22Rv1 (cell line): Measurements from ENCODE around the gene EXOC1.

Source experiments
- H3K27ac ChIP-seq: fragments of 450-650 bp; 2 replicates; pipeline ENCODE4 v1.5.1; 2017
- CTCF ChIP-seq: fragments of 450-650 bp; IDR thresholded peaks from 2 replicates; pipeline ENCODE4 v1.5.1; 2017; ENCODE audit warnings: mild to moderate bottlenecking
- ZFX ChIP-seq: fragments of 450-650 bp; IDR thresholded peaks from 2 replicates; pipeline ENCODE4 v1.6.1; 2017; ENCODE audit warnings: antibody characterized with exemption, borderline replicate concordance

The EXOC1 gene

GRCh38 chr4:55820279-55820678 is 33.2 kb upstream of the EXOC1 start:
- no peak overlapping the region for H3K27ac ChIP-seq
- TF ChIP-seq CTCF (no peak), ZFX (no peak)

- TF ChIP-seq CTCF (no peak), ZFX (no peak)
- H3K27ac ChIP-seq, result no peak overlapping the region
Observed at GRCh38 chr4:55822329-55822728, 31.1 kb upstream of the EXOC1 start.

DNA sequence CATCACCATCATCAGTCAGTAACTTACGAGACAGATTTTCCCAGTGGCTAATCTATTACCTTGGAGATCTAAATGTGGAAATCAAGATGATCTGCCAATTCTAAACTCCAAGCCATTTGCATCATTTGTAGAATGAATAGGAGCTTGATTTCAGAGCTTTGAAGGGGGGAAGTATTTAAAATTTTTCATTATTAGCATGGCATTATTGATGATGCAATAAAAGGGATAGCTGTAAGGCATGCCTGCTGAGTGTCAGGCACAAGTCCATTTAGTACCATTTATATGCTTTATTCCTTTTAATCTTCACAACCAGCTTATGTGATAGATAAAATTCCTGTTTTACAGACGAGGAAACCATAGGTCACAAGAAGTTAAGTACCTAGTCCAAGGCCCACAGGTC is 28.6 kb upstream of the EXOC1 start:
- no peak for TF ChIP-seq CTCF
- no peak for TF ChIP-seq ZFX
- H3K27ac ChIP-seq, result no peak overlapping the region

DNA sequence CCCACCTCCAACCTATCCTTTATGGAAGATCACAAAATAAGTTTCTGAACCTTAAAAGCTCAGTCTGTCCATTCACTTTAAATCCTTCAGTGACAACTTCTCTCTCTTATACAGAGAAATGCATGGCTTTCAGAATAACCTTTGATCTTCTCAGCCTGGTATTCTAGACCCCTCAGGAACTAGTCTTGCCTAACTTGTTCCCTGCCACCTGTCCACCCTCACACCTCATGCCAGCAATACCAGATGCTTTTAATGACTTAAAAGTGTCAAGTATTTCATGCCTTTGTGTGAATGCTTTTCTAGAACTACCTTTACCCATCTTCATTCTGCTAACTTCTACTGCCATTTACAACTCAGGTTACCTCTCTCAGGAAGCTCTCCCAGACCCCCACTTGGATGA is 26.5 kb upstream of the EXOC1 start:
- TF ChIP-seq CTCF (no peak), ZFX (no peak)
- H3K27ac ChIP-seq, result no peak overlapping the region

GRCh38 chr4:55827582-55827981 is 25.9 kb upstream of the EXOC1 start:
- TF ChIP-seq CTCF, result no peak
- TF ChIP-seq ZFX, result no peak
- no peak overlapping the region for H3K27ac ChIP-seq

GRCh38 chr4:55830048-55830447 is 23.4 kb upstream of the EXOC1 start:
- no peak for TF ChIP-seq CTCF
- TF ChIP-seq ZFX, result no peak
- H3K27ac ChIP-seq, result no peak overlapping the region

GRCh38 chr4:55830716-55831115 is 22.7 kb upstream of the EXOC1 start:
- no peak overlapping the region for H3K27ac ChIP-seq
- TF ChIP-seq CTCF (no peak), ZFX (no peak)
